ENCODE results near the gene PNMA8A. TPM values are rescaled to one million over a fixed set of nuclear protein-coding genes. Genes with fewer than 3 reads are reported as not detected.

Gene PNMA8A
- polyA plus RNA-seq, 2 of the 4 experiments (the other 2 are of a cell fraction), result 11.2 to 15.4 TPM

DNA sequence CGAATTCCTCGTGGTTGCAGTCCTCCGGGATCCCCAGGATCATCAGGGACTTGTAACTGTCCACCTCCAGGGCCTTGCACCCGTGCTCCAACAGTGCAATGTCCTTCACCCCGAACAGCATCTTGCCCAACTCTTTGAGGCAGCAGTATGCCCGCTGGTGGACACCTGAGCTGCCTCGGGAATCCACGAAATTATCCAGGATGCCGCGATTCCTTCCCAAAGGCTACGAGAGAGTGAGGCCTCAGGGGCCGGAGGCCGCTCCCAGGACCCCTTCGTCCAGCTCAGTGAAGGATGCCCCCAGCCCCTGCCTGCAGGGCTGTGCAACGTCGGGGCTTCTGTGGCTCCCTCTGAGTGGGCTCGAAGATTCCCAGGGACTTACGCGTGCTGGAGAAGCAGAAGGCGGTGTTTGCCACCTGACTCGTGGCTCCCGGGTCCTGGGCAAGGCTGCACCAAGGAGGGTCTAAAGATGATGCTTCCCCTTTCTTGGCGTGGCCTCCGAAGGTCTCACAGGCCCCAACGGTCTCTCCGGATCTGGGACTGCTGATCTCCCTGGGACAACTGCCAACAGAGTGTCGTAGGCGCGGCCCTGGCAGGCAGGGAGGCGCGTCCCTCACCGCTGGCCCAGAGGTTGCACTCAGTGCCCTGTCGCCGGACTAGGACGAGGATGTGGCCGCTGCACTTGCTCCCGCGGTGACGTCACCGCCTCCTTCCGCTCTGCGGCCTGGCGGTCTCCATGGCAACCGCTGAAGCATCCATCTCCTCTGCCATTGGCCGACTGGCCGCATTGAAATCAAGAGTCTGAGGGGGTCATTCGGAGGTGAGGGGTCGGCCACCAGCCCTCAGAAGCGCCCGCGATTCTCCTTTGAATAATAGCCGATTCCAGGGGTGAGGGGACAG, 42.9 kb downstream of the PNMA8A start, which contains the start of gene PNMA8C:
TSS of gene PNMA8C (minus strand) at position 698 of the 897 bp plus-strand sequence. CDS start at position 121, 577 bp downstream.
- WGBS (ENCODE audit: missing lambda C conversion rate), result 60% methylated on average over 45 of the region's 52 CpGs
- POLR2A ChIA-PET, result no interaction called here
- Histone ChIP-seq H3K4me3 (no peak within 1 kb of the TSS), H3K4me2 (peak within 1 kb of the TSS; percentile 4; the same call in 1 of the 3 replicates), H3K9me3 (no peaks in the 10 kb centered on the region), H3K27ac (no peak within 1 kb of the TSS), H3K4me1 (peaks cover 8% of the 10 kb centered on the region)
- DNase-seq (ENCODE audit: low read depth in 1 of 2, low spot score in 1 of 2) (peak in 1 of 2 experiments; percentile 31), FAIRE-seq (no peak), ATAC-seq (no peak)
- TF ChIP-seq HDAC2 (IDR thresholded peaks at IDR 0.05), result no peak
- no peak for TF ChIP-seq TFCP2L1 (CRISPR knock-in tag; IDR thresholded peaks at IDR 0.05)
- TF ChIP-seq RFX5 (IDR thresholded peaks at IDR 0.05), result peak; percentile 58; the same call in 1 of the 2 replicates
- no peak for TF ChIP-seq SREBF2 (IDR thresholded peaks at IDR 0.05)
- no peak for TF ChIP-seq CHD2 (IDR thresholded peaks at IDR 0.05; ENCODE audit: low read length, partially characterized antibody)
- no peak for TF ChIP-seq E2F6 (IDR thresholded peaks at IDR 0.05; ENCODE audit: borderline replicate concordance, low read depth)
- CTCF ChIA-PET, result interaction anchor here (0.6 to 2.2 kb wide), 4 partner anchors 33 to 60 kb away, joined by 3 to 5 read pairs (median 3); no protein-coding TSS in a partner anchor

GRCh38 chr19:46427518-46428045, 43.8 kb downstream of the PNMA8A start:
- ATAC-seq (no peak), DNase-seq (ENCODE audit: low read depth in 1 of 2, low spot score in 1 of 2) (no peak), FAIRE-seq (no peak)
- Histone ChIP-seq H3K9me3 (no peaks in the 10 kb centered on the region), H3K27ac (no peak overlapping the region), H3K4me3 (no peak overlapping the region), H3K4me2 (no peak overlapping the region), H3K4me1 (peaks cover 8% of the 10 kb centered on the region)
- TF ChIP-seq MYC (IDR thresholded peaks at IDR 0.05; ENCODE audit: borderline replicate concordance, low read length) (no peak), ZC3H11A (IDR thresholded peaks at IDR 0.05) (no peak), NPAS2 (CRISPR knock-in tag; IDR thresholded peaks at IDR 0.05; ENCODE audit: borderline replicate concordance) (no peak), JUN (IDR thresholded peaks at IDR 0.05) (no peak), CEBPB (IDR thresholded peaks at IDR 0.05) (no peak), RARB (CRISPR knock-in tag; IDR thresholded peaks at IDR 0.05) (no peak), E2F6 (IDR thresholded peaks at IDR 0.05; ENCODE audit: borderline replicate concordance, low read depth) (no peak), RFX5 (IDR thresholded peaks at IDR 0.05) (no peak), ZSCAN20 (CRISPR knock-in tag; IDR thresholded peaks at IDR 0.05) (no peak), HOXA7 (CRISPR knock-in tag; IDR thresholded peaks at IDR 0.05) (no peak), HDAC2 (IDR thresholded peaks at IDR 0.05) (no peak), MAX (IDR thresholded peaks at IDR 0.05) (no peak), CBX2 (IDR thresholded peaks at IDR 0.05; ENCODE audit: borderline replicate concordance, low read depth) (no peak), RAD21 (conservative IDR thresholded peaks at IDR 0.05 in 1 of 2, IDR thresholded peaks at IDR 0.05 in 1 of 2) (no peak), ZNF302 (CRISPR knock-in tag; IDR thresholded peaks at IDR 0.05) (no peak), REST (IDR thresholded peaks at IDR 0.05) (no peak)
- TF ChIP-seq, protein P1, sequence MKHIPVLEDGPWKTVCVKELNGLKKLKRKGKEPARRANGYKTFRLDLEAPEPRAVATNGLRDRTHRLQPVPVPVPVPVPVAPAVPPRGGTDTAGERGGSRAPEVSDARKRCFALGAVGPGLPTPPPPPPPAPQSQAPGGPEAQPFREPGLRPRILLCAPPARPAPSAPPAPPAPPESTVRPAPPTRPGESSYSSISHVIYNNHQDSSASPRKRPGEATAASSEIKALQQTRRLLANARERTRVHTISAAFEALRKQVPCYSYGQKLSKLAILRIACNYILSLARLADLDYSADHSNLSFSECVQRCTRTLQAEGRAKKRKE (CRISPR knock-in tag; IDR thresholded peaks at IDR 0.05; ENCODE audit: low read depth), result no peak
- TF ChIP-seq, protein P2, sequence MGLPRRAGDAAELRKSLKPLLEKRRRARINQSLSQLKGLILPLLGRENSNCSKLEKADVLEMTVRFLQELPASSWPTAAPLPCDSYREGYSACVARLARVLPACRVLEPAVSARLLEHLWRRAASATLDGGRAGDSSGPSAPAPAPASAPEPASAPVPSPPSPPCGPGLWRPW (IDR thresholded peaks at IDR 0.05), result no peak
- CTCF ChIA-PET, result interaction anchor here (1.0 to 7.0 kb wide), 7 partner anchors 9 to 61 kb away, joined by 3 to 43 read pairs (median 4); no protein-coding TSS in a partner anchor
- POLR2A ChIA-PET, result interaction anchor here (0.6 kb wide), 1 partner anchor 9 kb away, joined by 3 read pairs; no protein-coding TSS in a partner anchor
- WGBS (ENCODE audit: missing lambda C conversion rate), result 73% methylated on average over 17 of the region's 17 CpGs

Data from A549 (cell line).